ENCODE results near the gene DIPK1A.

DNA sequence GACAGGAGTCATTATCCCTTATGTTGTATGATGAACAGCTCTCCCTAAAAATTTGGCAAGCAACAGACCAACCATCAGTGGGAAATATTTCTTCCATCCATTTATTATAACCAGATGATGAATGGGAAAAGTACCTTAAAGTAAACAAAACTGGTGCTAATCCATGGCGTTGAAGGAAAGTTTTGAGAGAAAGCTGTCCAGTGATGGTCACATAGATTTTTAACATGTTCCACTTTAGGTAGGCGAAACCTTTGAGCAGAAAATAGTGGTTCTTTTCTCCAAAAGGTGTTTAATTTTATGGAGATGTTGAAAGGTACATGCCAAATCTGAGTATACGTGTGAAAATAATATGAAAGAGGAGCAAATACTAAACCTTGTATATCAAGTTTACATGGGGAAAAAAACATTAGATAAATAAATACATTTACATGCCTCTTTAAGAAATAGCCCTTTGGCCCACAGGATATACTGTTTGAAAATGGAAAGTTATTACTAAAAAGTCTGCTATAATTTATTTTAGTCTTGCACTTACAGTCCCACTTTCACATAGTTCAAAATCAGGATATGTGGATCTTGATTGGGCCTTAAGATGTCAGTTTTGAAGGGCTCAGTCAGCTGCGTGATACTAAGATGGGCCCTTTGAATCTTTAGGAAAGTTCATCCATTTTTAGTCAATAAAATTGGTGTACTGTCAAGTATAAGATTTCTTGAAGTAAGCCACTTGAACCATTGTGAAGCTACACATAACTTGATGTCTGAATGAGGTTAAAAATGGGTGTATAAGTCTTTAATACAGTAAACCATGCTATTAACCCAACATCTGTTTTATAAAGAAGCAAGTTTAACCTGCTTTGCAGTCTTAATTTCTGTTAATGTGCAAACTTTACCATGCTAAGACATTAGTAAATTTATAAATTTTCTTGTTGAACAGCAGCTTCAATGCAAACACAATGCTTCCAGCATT lies 118.9 kb downstream of the DIPK1A start:
- TF ChIP-seq, protein P1, sequence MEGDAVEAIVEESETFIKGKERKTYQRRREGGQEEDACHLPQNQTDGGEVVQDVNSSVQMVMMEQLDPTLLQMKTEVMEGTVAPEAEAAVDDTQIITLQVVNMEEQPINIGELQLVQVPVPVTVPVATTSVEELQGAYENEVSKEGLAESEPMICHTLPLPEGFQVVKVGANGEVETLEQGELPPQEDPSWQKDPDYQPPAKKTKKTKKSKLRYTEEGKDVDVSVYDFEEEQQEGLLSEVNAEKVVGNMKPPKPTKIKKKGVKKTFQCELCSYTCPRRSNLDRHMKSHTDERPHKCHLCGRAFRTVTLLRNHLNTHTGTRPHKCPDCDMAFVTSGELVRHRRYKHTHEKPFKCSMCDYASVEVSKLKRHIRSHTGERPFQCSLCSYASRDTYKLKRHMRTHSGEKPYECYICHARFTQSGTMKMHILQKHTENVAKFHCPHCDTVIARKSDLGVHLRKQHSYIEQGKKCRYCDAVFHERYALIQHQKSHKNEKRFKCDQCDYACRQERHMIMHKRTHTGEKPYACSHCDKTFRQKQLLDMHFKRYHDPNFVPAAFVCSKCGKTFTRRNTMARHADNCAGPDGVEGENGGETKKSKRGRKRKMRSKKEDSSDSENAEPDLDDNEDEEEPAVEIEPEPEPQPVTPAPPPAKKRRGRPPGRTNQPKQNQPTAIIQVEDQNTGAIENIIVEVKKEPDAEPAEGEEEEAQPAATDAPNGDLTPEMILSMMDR (IDR thresholded peaks at IDR 0.05), result no peak
- no peak for TF ChIP-seq POLR2A (IDR thresholded peaks at IDR 0.05)
